ENCODE data around the gene E4F1.

- no peak for TF ChIP-seq EZH2 (IDR thresholded peaks at IDR 0.05)
- no peak for TF ChIP-seq POLR2AphosphoS5 (IDR thresholded peaks at IDR 0.05; ENCODE audit: borderline replicate concordance, low read depth, low read length)
- no peak for TF ChIP-seq FOXP2 (optimal IDR thresholded peaks at IDR 0.05; ENCODE audit: control extremely low read depth, extremely low read length, insufficient read depth)
Observed at GRCh38 chr16:2231016-2231931, 7.9 kb downstream of the E4F1 start.

All from SK-N-MC (cell line).